GM10248 (cell line): Measurements from ENCODE around the gene MARS1.

Experiments
- CTCF ChIA-PET: fragments of 300-600 bp; sonication (Branson Sonifier 250); formaldehyde crosslinking; extraction: SDS; loops from one replicate; lab custom pipeline; 2021; ENCODE audit warnings: antibody characterized with exemption; lab: Yijun Ruan, JAX
- POLR2A ChIA-PET: fragments of 350-650 bp; sonication (Branson Sonifier 250); formaldehyde crosslinking; extraction: SDS; loops from one replicate; lab custom pipeline; 2020; ENCODE audit warnings: antibody characterized with exemption; lab: Yijun Ruan, JAX
- DNase-seq: peaks from one replicate; pipeline ENCODE4 v3.0.0; 2012; ENCODE audit errors: extremely low spot score
- TF ChIP-seq, protein P1 (sequence below): IDR thresholded peaks from 2 replicates; pipeline ENCODE4 v1.5.1; 2012; ENCODE audit warnings: mild to moderate bottlenecking, low read depth; ENCODE audit errors: extremely low read depth, missing control alignments, control extremely low read depth

Gene MARS1

DNA sequence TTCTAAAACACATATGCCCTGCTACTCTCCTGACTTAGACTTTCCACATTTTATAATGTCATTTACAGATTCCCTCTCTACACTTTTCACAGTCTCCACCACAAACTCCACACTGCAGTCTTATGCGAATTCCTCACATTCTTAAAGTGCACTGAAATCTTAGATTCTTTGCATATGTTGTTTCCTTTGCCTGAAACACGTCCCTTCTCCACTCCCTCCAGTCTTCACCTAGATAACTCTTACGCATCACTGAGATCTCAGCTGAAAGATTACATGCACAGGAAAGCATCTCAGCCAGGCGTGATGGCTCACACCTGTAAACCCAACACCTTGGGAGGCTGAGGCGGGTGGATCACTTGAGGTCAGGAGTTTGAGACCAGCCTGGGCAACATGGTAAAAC, 4.4 kb upstream of the MARS1 start:
- POLR2A ChIA-PET = interaction anchor here (0.6 kb wide), 1 partner anchor 10 kb away, joined by 3 read pairs; no protein-coding TSS in a partner anchor
- TF ChIP-seq, protein P1, sequence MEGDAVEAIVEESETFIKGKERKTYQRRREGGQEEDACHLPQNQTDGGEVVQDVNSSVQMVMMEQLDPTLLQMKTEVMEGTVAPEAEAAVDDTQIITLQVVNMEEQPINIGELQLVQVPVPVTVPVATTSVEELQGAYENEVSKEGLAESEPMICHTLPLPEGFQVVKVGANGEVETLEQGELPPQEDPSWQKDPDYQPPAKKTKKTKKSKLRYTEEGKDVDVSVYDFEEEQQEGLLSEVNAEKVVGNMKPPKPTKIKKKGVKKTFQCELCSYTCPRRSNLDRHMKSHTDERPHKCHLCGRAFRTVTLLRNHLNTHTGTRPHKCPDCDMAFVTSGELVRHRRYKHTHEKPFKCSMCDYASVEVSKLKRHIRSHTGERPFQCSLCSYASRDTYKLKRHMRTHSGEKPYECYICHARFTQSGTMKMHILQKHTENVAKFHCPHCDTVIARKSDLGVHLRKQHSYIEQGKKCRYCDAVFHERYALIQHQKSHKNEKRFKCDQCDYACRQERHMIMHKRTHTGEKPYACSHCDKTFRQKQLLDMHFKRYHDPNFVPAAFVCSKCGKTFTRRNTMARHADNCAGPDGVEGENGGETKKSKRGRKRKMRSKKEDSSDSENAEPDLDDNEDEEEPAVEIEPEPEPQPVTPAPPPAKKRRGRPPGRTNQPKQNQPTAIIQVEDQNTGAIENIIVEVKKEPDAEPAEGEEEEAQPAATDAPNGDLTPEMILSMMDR = no peak
- no peak for DNase-seq
- CTCF ChIA-PET = interaction anchor here (10.6 to 11.0 kb wide), 2 partner anchors 21 to 29 kb away, joined by 72 to 171 read pairs; partner anchors contain the start of genes GLI1 and INHBE

DNA sequence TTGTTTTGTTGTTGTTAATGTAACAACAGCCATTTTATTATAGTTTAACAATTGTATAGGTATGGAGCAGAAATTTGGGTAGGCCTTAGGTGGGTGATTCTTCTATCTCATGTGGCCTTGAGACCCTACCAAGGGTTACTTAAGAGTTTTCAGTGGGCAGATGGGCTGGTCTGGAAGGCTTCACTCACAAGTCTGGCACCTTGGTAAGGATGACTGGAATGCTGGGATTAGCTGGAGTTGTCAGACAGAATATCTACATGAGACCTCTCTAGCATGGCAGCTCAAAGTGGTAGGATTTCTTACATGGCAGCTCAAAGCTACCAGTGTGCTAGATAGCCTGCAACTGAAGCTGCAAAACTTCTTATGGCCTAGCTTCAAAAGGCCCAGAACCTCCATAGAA, 2.2 kb upstream of the MARS1 start:
- CTCF ChIA-PET = interaction anchor here (0.9 to 2.3 kb wide), 5 partner anchors 20 to 98 kb away, joined by 3 to 9 read pairs (median 5); partner anchors contain the start of gene GLI1
- TF ChIP-seq, protein P1 = no peak
- no peak for DNase-seq
- POLR2A ChIA-PET = no interaction called here

DNA sequence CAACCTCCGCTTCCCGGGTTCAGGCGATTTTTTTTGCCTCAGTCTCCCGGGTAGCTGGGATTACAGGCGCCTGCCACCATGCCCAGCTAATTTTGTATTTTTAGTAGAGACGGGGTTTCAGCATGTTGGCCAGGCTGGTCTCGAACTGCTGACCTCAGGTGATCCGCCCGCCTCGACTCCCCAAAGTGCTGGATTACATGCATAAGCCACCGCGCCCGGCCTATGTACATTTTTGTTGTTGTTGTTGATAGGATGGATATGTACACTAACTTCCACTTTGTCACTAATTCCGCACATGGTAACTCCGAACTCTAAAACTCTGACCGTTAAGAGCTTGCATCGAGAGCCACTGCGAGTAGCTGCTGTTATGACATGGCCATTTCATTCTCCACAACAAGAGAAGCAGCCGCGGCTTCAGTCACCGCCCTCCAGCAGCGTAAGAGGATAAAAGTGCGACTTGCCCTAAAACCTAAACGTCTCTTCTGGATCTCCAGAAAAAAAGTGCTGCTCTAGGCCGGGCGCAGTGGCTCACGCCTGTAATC, 742 bp upstream of the MARS1 start:
- TF ChIP-seq, protein P1 = no peak
- ChIA-PET POLR2A (no interaction called here), CTCF (interaction anchor here (0.9 to 2.3 kb wide), 6 partner anchors 10 to 274 kb away, joined by 3 to 9 read pairs (median 3); no protein-coding TSS in a partner anchor)
- no peak for DNase-seq

DNA sequence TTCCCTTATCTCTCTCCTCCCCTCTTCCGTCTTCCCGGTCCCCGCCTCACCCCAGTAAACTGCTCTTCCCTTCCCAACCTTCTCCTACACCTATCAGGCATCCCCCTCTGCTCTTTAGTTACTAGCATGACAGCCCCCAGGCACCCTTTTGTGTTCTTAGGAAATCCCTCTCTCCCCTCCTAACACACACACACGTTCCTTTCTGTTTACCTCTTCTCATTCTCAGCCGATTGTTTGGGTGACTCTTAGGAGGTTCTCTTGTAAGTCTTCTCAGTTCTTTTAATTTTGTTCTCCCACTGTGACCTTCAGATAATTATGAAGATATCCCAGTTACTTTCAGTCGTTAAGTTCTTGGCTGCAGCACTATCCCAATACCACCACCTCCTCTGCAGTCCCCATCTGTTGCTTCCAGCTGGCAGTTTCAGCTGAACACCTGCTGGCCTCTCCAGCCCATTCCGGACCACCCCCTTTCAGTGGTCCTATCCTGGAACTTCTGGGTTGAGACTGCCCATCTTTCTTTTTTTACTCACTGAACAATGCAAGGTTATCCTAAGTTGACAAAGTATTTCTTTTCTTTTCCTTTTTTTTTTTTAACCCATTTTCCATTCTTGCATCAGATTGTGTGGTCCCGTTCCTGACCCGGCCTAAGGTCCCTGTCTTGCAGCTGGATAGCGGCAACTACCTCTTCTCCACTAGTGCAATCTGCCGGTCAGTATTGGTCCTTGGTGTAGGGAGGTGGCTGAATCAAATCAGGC, 711 bp downstream of the MARS1 start:
- CTCF ChIA-PET = interaction anchor here (1.9 kb wide), 1 partner anchor 246 kb away, joined by 5 read pairs; no protein-coding TSS in a partner anchor
- TF ChIP-seq, protein P1 = no peak
- POLR2A ChIA-PET = interaction anchor here (0.7 kb wide), 1 partner anchor 25 kb away, joined by 3 read pairs; no protein-coding TSS in a partner anchor
- no peak for DNase-seq

DNA sequence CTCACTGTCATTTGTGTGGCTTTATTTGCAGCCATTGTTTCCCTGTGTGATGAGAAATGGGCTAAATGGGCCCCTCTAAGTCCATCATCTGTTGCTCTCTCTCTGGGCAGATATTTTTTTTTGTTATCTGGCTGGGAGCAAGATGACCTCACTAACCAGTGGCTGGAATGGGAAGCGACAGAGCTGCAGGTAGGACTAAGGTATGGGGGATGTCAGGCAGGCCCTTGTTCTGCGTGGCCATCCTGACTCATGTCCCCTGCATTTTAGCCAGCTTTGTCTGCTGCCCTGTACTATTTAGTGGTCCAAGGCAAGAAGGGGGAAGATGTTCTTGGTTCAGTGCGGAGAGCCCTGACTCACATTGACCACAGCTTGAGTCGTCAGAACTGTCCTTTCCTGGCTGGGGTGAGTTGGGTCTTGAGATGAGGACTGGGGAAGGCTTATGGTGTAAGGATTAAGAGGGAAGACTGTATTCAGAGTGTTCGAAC, 1.3 kb downstream of the MARS1 start:
- POLR2A ChIA-PET = interaction anchor here (0.7 kb wide), 1 partner anchor 25 kb away, joined by 3 read pairs; no protein-coding TSS in a partner anchor
- TF ChIP-seq, protein P1 = no peak
- CTCF ChIA-PET = interaction anchor here (1.9 to 2.2 kb wide), 2 partner anchors 14 to 246 kb away, joined by 5 to 6 read pairs; no protein-coding TSS in a partner anchor
- DNase-seq = no peak

DNA sequence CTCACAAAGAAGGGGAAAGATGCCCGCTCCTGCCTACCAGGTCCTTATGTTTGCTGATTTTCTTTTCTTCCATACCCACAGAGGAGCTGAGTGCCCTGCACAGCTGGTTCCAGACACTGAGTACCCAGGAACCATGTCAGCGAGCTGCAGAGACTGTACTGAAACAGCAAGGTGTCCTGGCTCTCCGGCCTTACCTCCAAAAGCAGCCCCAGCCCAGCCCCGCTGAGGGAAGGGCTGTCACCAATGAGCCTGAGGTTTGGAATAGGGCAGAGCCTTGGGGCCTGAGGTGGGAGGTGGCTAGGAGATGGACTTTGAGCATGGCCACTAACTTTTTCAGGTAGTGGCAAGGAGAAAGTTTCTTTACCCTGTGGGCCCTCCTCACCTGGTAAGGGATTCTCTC, 2.3 kb downstream of the MARS1 start:
- ChIA-PET CTCF (interaction anchor here (1.0 to 2.2 kb wide), 5 partner anchors 13 to 247 kb away, joined by 3 to 7 read pairs (median 5); no protein-coding TSS in a partner anchor), POLR2A (interaction anchor here (0.7 kb wide), 1 partner anchor 14 kb away, joined by 3 read pairs; no protein-coding TSS in a partner anchor)
- DNase-seq = no peak
- TF ChIP-seq, protein P1 = no peak
